DOHH2 (cell line): ENCODE data around the gene SLC46A2.

ENCODE experiments used
- CTCF ChIP-seq: fragments of 200-600 bp; sonication (generic); IDR thresholded peaks from one replicate; pipeline ENCODE4 v1.5.1; 2014; ENCODE audit warnings: antibody characterized with exemption, mild to moderate bottlenecking, low read depth, low read length; ENCODE audit not compliant: poor library complexity, severe bottlenecking
- EZH2phosphoT487 ChIP-seq: fragments of 200-600 bp; sonication (generic); IDR thresholded peaks from 2 replicates; pipeline ENCODE4 v1.6.1; 2017; ENCODE audit warnings: borderline replicate concordance, mild to moderate bottlenecking, antibody characterized with exemption, low read length, moderate library complexity, mixed read lengths

GRCh38 chr9:112848316-112849151 lies 42.1 kb downstream of the SLC46A2 start:
- TF ChIP-seq CTCF = no peak
- no peak for TF ChIP-seq EZH2phosphoT487
